ENCODE measurements around the gene VAC14.

The VAC14 gene

DNA sequence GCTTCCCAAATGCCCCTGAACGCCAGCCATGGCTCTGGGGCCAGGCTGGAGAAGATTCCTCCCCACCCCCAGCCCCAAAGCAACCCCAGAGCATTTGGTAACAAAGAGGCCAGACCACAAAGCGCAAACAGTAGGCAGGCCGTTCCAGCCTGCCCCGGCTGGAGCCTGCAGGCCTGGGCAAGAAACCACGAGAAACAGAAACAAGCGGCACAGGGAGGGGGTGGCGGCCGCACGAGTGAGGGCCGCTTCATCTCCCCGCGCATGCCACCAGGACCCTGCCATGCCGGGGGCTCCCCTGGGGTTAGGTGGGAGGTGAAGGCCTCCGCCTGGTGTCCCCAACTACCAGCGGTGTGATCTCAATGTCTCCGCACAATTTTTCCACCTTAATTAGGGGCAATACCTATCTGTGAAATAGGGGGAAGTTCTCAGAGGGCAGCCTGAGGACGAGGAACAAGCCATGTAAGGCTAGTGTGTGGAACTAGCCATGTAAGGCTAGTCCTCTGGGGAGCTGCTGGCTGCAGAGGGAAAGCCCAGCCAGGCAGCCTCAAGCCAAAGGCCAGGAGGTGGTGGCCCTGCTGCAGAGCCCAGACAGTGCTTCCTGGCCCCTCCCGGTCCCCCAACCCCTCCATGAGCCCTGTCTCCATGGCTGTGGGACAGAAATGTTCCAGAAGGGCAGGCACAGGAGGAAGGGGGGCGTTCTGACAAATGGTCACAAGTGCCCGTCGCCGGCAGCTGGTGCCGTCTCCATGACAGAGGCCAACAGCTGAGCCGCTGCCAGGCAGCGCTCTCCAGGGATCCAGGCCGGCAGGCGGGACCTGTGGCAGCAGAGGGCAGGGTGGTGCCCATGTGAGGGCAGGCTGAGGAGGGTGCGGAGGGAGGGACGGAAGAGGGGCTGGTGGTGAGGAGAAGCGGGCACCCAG, 100.6 kb downstream of the VAC14 start:
- peak overlapping the region; percentile 95 to 96 for H3K27ac ChIP-seq
- TF ChIP-seq, protein P1, sequence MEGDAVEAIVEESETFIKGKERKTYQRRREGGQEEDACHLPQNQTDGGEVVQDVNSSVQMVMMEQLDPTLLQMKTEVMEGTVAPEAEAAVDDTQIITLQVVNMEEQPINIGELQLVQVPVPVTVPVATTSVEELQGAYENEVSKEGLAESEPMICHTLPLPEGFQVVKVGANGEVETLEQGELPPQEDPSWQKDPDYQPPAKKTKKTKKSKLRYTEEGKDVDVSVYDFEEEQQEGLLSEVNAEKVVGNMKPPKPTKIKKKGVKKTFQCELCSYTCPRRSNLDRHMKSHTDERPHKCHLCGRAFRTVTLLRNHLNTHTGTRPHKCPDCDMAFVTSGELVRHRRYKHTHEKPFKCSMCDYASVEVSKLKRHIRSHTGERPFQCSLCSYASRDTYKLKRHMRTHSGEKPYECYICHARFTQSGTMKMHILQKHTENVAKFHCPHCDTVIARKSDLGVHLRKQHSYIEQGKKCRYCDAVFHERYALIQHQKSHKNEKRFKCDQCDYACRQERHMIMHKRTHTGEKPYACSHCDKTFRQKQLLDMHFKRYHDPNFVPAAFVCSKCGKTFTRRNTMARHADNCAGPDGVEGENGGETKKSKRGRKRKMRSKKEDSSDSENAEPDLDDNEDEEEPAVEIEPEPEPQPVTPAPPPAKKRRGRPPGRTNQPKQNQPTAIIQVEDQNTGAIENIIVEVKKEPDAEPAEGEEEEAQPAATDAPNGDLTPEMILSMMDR (IDR thresholded peaks at IDR 0.05) = no peak
- peak; percentile 93 for DNase-seq (ENCODE audit: low spot score)

GRCh38 chr16:70699696-70700095, 101.3 kb downstream of the VAC14 start:
- TF ChIP-seq, protein P1 (IDR thresholded peaks at IDR 0.05) = no peak
- Histone ChIP-seq H3K4me3 (no peak overlapping the region), H3K27ac (peak overlapping the region; percentile 95 to 96)
- DNase-seq (ENCODE audit: low spot score) = no peak

More for the DNA sequence above, 100.6 kb downstream of the VAC14 start:
- no peak overlapping the region for H3K4me3 ChIP-seq

- TF ChIP-seq, protein P1 (IDR thresholded peaks at IDR 0.05) = no peak
- no peak overlapping the region for H3K4me3 ChIP-seq
- peak overlapping the region; percentile 95 to 96 for H3K27ac ChIP-seq
- DNase-seq (ENCODE audit: low spot score) = no peak
Measured at GRCh38 chr16:70698901-70699300, 102.1 kb downstream of the VAC14 start.

DNA sequence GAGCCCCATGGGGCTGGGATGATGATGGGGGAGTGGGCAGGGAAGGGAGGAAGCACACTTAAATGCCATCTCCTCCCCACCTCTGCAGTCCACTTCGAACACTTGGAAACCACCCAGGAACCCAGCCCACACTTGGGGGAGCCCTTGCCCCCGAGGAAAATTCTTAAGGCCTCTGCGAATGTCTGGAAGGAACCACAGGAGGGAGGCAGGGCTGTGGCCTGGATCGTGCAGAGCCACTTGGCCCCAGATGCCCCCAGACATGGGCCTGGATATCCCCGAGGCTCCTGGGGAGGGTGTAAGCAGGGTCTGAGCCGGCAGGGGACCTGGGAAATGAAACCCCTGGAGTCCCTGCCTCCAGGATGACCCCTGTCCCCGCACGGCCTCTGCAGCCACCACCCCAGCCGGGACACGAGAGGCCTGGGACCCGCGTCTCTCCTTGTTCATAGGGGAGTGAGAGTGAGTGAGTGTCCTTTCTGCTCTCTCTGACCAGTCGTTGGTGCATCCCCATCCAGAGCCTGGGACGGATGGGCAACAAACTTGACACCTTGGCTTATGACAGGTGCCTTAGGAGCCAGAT, 103.3 kb downstream of the VAC14 start:
- H3K4me3 ChIP-seq = no peak overlapping the region
- TF ChIP-seq, protein P1 (IDR thresholded peaks at IDR 0.05) = no peak
- DNase-seq (ENCODE audit: low spot score) = no peak
- H3K27ac ChIP-seq = peak overlapping the region; percentile 85 to 95

DNA sequence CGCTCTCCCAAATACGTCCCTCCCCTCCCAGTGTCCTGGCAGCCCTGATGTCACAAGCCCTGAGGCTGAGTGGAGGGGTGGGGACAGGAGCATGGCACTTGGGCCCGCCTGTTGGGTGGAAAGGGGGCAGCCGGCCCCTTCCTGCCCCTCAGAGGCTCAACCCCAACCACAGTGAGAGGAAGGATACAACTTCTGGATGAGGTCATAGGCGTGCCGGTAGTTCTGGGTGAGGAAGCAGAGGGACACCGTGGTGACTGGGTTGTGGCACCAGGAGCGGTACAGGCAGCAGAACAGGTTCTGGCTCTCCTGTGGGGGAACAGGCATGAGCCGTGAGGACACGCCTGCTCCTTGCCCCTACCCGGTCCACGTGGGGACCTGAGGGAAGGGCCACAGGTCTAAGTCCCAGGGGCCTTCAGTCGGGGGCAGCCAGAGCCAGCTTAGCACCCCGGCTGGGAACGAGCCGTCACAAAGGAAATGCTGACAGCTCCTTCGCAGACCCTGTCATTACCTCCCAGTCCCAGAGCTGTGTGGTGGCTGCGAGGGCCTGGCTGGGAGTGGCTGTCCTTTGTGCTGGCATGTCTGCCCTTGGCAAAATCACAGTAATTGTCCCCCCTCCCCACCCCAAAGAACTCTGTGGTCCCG, 103.9 kb downstream of the VAC14 start:
- TF ChIP-seq, protein P1 (IDR thresholded peaks at IDR 0.05) = no peak
- H3K4me3 ChIP-seq = no peak overlapping the region
- H3K27ac ChIP-seq = peak overlapping the region; percentile 85 to 95
- no peak for DNase-seq (ENCODE audit: low spot score)

DNA sequence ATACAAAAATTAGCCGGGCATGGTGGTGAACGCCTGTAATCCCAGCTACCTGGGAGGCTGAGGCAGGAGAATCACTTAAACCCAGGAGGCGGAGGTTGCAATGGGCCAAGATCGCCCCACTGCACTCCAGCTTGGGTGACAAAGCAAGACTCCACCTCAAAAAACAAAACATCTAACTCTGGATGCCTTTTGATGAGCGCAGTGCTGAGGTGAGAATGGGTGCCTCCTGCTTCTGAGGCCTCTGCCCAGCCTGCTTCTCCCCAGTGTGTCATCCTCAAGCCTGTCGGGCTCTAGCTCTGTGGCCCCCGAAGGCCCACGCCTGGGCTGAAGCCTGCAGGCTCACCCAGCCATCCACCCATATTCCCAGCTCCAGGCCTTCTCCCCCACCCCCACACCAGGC, 104.6 kb downstream of the VAC14 start:
- TF ChIP-seq, protein P1 (IDR thresholded peaks at IDR 0.05) = no peak
- no peak for DNase-seq (ENCODE audit: low spot score)
- Histone ChIP-seq H3K27ac (peak overlapping the region; percentile 85 to 95), H3K4me3 (no peak overlapping the region)
